Skin epidermis (tissue), 12 donors: ENCODE measurements around the gene KLHL35.

Experiments
- H3K27ac ChIP-seq, 21 experiments: fragments of 200-600 bp; sonication (generic) in 11 of 21; one replicate each; pipeline ENCODE4 v1.5.0; 2020; ENCODE audit warnings: mild to moderate bottlenecking in 3 of 21, inconsistent platforms in 2 of 21, moderate library complexity in 2 of 21
- H3K4me3 ChIP-seq, 7 experiments: fragments of 200-600 bp; sonication (generic) in 2 of 7; one replicate each; pipeline ENCODE4 v1.5.0; 2020; ENCODE audit warnings: inconsistent platforms in 2 of 7, mild to moderate bottlenecking in 2 of 7, moderate library complexity in 1 of 7

Gene KLHL35

GRCh38 chr11:75445315-75445953 lies 12.4 kb upstream of the KLHL35 start:
- H3K4me3 ChIP-seq, result no peak overlapping the region
- no peak overlapping the region for H3K27ac ChIP-seq

GRCh38 chr11:75443043-75443442 lies 10.0 kb upstream of the KLHL35 start:
- H3K27ac ChIP-seq, result no peak overlapping the region
- no peak overlapping the region for H3K4me3 ChIP-seq

GRCh38 chr11:75442161-75442885 lies 9.3 kb upstream of the KLHL35 start:
- no peak overlapping the region for H3K27ac ChIP-seq
- no peak overlapping the region for H3K4me3 ChIP-seq

GRCh38 chr11:75441804-75442132 lies 8.8 kb upstream of the KLHL35 start:
- Histone ChIP-seq H3K4me3 (no peak overlapping the region), H3K27ac (no peak overlapping the region)

- H3K27ac ChIP-seq, result no peak overlapping the region
Measured at GRCh38 chr11:75440960-75441803, 8.2 kb upstream of the KLHL35 start.

GRCh38 chr11:75439495-75440120 lies 6.6 kb upstream of the KLHL35 start:
- no peak overlapping the region for H3K27ac ChIP-seq
- no peak overlapping the region for H3K4me3 ChIP-seq

More at GRCh38 chr11:75440960-75441803, 8.2 kb upstream of the KLHL35 start:
- H3K4me3 ChIP-seq, result no peak overlapping the region

GRCh38 chr11:75439026-75439425 lies 6.0 kb upstream of the KLHL35 start:
- H3K4me3 ChIP-seq, result no peak overlapping the region
- H3K27ac ChIP-seq, result no peak overlapping the region

- Histone ChIP-seq H3K4me3 (no peak overlapping the region), H3K27ac (no peak overlapping the region)
Measured at GRCh38 chr11:75437966-75438659, 5.1 kb upstream of the KLHL35 start.

GRCh38 chr11:75436806-75437205 lies 3.8 kb upstream of the KLHL35 start:
- no peak overlapping the region for H3K4me3 ChIP-seq
- H3K27ac ChIP-seq, result no peak overlapping the region

GRCh38 chr11:75435571-75435925 lies 2.5 kb upstream of the KLHL35 start:
- Histone ChIP-seq H3K27ac (no peak overlapping the region), H3K4me3 (no peak overlapping the region)

GRCh38 chr11:75434886-75435570 lies 2.0 kb upstream of the KLHL35 start:
- Histone ChIP-seq H3K27ac (no peak overlapping the region), H3K4me3 (no peak overlapping the region)

- Histone ChIP-seq H3K4me3 (no peak overlapping the region), H3K27ac (no peak overlapping the region)
Measured at GRCh38 chr11:75434051-75434450, 1.0 kb upstream of the KLHL35 start.

- no peak overlapping the region for H3K27ac ChIP-seq
- no peak overlapping the region for H3K4me3 ChIP-seq
Measured at GRCh38 chr11:75433443-75433842, 440 bp upstream of the KLHL35 start.

GRCh38 chr11:75431533-75432525 lies 1.2 kb downstream of the KLHL35 start:
- H3K27ac ChIP-seq, result no peak overlapping the region

GRCh38 chr11:75430714-75431532 lies 2.1 kb downstream of the KLHL35 start:
- H3K27ac ChIP-seq, result peak overlapping the region in 7 of 21 experiments; percentile 14 to 66 (median 48)

More at GRCh38 chr11:75431533-75432525, 1.2 kb downstream of the KLHL35 start:
- H3K4me3 ChIP-seq, result no peak overlapping the region

GRCh38 chr11:75429902-75430713 lies 2.9 kb downstream of the KLHL35 start:
- Histone ChIP-seq H3K27ac (peak overlapping the region in 10 of 21 experiments; percentile 5 to 66 (median 38)), H3K4me3 (peak overlapping the region; percentile 22 to 47 (median 38))

More at GRCh38 chr11:75430714-75431532, 2.1 kb downstream of the KLHL35 start:
- peak overlapping the region; percentile 22 to 47 (median 38) for H3K4me3 ChIP-seq
